Suppressor macrophage (primary cell): Measurements from ENCODE around the gene PRKAR1B.

Experiments used
- DNase-seq, 4 experiments: peaks; one replicate each; pipeline ENCODE4 v3.0.0-alpha.2; 2020 to 2022

The PRKAR1B gene

DNA sequence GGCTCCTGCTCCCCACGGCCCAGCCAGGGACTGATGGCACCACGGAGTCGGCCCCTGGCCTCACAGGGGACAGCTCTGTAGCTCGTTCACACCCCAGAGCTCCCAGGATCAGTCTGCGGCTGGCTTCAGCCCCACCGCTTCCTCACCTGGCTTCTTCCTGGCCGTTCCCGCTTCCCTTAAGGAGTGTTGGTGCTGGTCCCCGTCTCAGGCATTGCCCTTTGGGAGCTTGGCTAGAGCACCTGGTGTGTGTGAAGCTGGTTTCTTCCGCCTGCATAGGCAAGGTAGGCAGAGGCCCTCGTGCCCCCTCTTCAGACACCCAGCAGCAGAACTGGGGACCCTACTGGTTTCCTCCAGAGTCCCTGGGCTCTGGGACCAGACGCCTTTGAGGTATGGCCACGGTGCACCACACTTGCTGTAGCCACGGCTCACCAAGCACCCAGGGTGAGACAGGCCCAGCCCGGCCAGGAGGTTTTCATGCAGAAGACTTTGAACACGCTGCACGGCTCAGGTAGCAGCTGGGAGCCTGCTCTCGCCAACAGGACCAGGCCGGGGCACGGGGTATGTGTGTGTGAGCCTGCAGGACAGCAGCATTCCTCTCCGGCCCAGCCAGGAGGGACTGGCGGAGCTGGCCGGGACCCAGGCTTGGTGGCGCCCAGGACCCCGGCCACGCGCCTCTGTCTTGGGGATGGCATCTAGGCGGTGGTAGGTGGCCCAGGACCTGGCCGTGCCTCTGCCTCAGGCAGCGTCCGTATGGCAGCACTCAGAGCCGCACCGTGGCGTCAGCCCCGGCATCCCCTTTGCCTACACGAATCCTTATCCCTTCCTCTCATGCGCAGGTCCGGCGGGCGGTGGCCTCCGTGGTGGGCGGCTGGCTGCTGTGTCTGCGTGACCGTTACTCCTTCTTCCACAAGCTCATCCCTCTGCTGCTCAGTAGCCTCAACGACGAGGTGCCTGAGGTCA is 13.2 kb upstream of the PRKAR1B start:
- DNase-seq, result no peak

GRCh38 chr7:739455-739982 is 12.4 kb upstream of the PRKAR1B start:
- no peak for DNase-seq

DNA sequence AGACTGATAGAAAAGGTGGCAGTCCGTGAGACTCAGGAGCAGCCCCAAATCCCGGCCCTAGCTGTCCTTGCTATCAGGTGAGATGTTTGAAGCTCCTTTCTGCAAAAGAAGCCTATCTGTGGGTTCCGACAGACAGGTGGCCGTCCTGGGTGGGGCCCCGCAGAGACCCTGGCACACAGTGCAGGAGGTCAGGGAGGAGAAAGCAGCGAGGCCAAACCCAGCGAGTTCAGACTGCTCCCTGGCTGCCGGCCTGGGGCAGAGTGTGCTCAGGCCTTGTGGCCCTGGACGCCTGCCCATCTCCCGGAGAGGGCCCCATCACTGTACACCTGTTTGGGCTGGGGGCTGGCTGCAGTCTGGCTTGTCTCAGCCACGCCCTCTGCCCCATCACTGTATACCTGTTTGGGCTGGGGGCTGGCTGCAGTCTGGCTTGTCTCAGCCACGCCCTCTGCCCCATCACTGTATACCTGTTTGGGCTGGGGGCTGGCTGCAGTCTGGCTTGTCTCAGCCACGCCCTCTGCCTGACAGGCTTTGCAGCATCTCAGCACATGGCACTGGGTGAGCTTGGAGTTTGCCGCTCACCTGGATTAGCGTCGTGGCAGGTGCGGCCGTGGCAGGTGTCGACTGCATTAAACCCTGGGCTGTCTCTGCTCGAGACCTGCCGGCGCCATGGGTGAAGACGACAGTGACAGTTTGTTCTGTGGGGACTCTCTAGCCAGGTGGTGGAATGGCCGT is 11.8 kb upstream of the PRKAR1B start:
- DNase-seq, result no peak

- peak in 2 of 4 experiments; percentile 3 to 20 for DNase-seq
These were observed 11.2 kb upstream of the PRKAR1B start for GRCh38 chr7:738241-738640.

DNA sequence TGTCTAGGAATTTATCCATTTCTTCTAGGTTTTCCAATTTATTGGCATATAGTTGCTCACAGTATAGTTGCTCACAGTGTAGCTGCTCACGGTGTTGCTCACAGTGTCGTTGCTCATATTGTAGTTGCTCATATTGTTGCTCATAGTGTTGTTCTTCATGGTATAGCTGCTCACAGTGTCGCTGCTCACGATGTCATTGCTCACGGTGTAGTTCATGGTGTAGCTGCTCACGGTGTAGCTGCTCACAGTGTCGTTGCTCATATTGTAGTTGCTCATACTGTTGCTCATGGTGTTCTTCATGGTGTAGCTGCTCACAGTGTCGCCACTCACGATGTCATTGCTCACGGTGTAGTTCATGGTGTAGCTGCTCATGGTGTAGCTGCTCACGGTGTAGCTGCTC is 7.7 kb upstream of the PRKAR1B start:
- no peak for DNase-seq

DNA sequence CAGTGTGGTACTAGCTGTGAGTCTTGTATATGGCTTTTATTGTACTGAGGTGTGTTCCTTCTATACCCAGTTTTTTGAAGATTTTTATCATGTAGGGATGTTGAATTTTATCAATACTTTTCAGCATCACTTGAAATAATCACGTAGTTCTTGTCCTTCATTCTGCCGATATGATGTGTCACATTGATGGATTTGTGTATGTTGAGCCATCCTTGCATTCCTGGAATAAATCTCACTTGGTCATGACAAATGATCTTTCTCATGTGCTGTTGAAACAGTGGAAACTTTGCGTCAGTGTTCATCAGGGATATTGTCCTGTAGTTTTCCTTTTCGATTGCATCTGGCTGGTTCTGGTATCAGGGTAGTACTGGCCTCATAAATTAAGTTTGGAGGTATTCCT is 7.1 kb upstream of the PRKAR1B start:
- DNase-seq, result no peak

DNA sequence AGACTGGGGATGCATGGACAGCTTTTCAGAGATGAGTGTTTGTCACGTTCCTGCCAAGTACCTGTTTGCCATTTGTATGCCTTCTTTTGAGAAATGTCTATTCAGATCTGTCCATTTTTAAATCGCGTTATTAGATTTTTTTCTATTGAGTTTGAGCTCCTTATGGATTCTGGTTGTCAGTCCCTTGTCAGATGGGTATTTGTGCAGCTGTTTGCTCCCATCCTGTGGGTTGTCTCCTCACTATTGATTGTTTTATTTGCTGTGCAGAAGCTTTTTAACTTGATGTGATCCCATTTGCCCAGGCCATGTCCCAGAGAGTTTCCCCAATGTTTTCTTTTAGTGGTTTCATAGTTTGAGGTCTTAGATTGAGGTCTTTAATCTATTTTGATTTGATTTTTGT is 5.5 kb upstream of the PRKAR1B start:
- DNase-seq, result no peak

- no peak for DNase-seq
These were observed 5.0 kb upstream of the PRKAR1B start for GRCh38 chr7:732094-732541.

DNA sequence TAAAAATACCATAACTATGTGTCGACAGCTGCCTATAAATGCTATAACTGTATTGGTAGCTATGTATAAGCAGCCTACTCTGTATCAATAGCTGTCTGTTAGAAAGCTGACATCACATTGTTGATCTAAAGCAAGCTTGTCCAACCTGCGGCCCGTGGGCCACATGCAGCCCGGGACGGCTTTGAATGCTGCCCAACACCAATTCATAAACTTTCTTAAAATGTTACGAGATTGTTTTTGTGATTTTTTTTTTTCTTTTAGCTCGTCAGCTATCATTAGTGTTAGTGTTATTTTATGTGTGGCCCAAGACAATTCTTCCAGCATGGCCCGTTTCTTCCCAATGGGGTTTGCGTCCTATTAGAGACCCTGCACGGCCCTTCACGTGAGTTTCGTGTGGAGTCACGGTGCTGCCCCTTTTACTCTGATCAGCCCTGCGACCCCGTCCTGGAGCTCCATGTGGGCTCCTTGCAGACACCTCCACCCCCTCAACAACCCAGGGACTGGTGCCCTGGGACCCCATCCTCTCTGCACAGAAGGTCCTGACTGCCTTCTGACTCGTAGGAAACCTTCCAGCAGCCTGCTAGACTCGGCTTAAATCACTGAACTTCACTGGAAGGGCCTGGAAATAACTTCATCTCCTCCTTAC is 4.5 kb upstream of the PRKAR1B start:
- DNase-seq, result no peak

GRCh38 chr7:730501-731439 is 3.7 kb upstream of the PRKAR1B start:
- no peak for DNase-seq

DNA sequence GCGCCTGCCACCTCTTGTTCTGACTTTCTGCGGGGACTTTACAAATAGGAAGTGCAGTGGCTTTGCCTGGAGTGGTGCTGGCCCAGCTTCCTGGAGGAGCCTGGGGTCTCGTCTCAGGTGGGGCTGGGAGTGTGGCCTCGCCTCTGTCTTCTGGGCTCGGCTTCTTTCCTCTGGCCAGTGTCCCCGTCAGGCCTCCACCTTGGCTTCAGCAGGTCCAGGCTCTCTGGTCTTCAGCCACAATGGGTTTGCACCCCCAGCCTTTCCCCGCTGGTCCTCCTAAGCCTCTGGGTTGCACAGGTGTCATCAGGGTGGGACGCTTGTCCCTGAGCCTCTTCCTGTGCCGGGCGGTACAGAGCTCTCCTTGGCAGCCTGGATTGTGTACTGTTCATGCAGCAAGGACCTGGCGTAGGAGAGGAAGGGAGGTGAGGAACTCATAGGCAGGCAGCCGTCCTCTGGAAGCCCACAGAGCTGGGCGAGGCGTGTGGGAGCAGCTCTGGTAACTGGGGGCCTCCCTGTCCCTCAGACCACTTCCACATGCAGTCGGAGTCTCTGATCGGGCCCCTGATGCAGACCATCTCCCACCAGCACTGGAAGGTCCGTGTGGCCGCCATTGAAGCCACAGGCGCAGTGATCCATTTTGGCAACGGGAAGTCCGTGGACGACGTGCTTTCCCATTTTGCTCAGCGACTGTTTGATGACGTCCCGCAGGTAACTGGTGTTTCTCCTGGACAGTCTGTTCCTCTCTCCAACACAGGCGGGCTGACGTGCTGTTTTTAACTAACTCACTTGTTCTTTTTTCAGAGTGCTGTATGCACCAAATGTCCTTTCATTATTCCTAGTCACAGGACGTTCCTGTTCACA is 2.3 kb upstream of the PRKAR1B start:
- no peak for DNase-seq

GRCh38 chr7:728602-729001 is 1.5 kb upstream of the PRKAR1B start:
- DNase-seq, result no peak

- DNase-seq, result no peak
These were observed 852 bp upstream of the PRKAR1B start for GRCh38 chr7:727806-728460.

DNA sequence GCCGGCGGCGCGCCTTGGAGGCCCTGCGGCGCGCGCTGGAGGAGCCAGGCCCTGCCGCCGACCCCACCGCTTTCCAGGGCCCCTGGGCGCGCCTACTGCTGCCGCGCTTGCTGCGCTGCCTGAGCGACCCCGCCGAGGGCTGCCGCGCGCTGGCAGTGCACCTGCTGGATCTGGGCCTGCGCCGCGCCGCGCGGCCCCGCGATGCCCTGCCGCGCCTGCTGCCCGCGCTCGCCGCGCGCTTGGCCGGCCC is 302 bp downstream of the PRKAR1B start:
- no peak for DNase-seq

- peak; percentile 91 to 96 (median 94) for DNase-seq
These were observed 812 bp downstream of the PRKAR1B start, which contains the start of gene DNAAF5 for GRCh38 chr7:726084-726853. Gene DNAAF5, plus strand, starts transcription at chr7:726699. Its CDS starts 22 bp downstream, at chr7:726721.

- DNase-seq, result no peak
These were observed 1.7 kb downstream of the PRKAR1B start for GRCh38 chr7:725223-726005.

GRCh38 chr7:724298-724697 is 2.8 kb downstream of the PRKAR1B start:
- no peak for DNase-seq

- DNase-seq, result no peak
These were observed 3.5 kb downstream of the PRKAR1B start for GRCh38 chr7:723541-723940.
